ENCODE data around the gene NRG3.

NRG3 gene

GRCh38 chr10:81885491-81885890 lies 10.5 kb downstream of the NRG3 start:
- no peak for TF ChIP-seq CTCF (IDR thresholded peaks at IDR 0.05; ENCODE audit: unreplicated experiment in 3 of 3)
- Mint-ChIP-seq H3K27ac (no peak overlapping the region), H3K27me3 (ENCODE audit: low read depth) (no peaks in the 10 kb centered on the region), H3K4me3 (no peak overlapping the region), H3K36me3 (ENCODE audit: low read depth) (no peaks in the 10 kb centered on the region), H3K4me1 (no peaks in the 10 kb centered on the region), H3K9me3 (no peaks in the 10 kb centered on the region)

- Mint-ChIP-seq H3K27ac (no peak overlapping the region), H3K27me3 (ENCODE audit: low read depth) (no peaks in the 10 kb centered on the region), H3K9me3 (no peaks in the 10 kb centered on the region), H3K4me3 (no peak overlapping the region), H3K36me3 (ENCODE audit: low read depth) (no peaks in the 10 kb centered on the region), H3K4me1 (no peaks in the 10 kb centered on the region)
- no peak for TF ChIP-seq CTCF (IDR thresholded peaks at IDR 0.05; ENCODE audit: unreplicated experiment in 3 of 3)
These were observed 11.9 kb downstream of the NRG3 start for GRCh38 chr10:81886939-81887338.

GRCh38 chr10:81889181-81889769 lies 14.3 kb downstream of the NRG3 start:
- no peaks in the 10 kb centered on the region for H3K27me3 Mint-ChIP-seq (ENCODE audit: low read depth)
- H3K4me1 Mint-ChIP-seq = no peaks in the 10 kb centered on the region
- no peak overlapping the region for H3K27ac Mint-ChIP-seq
- H3K9me3 Mint-ChIP-seq = no peaks in the 10 kb centered on the region
- H3K4me3 Mint-ChIP-seq = no peak overlapping the region
- H3K36me3 Mint-ChIP-seq (ENCODE audit: low read depth) = no peaks in the 10 kb centered on the region
- TF ChIP-seq CTCF (IDR thresholded peaks at IDR 0.05; ENCODE audit: unreplicated experiment in 3 of 3) = no peak

- Mint-ChIP-seq H3K9me3 (no peaks in the 10 kb centered on the region), H3K27me3 (ENCODE audit: low read depth) (no peaks in the 10 kb centered on the region), H3K4me1 (no peaks in the 10 kb centered on the region), H3K27ac (no peak overlapping the region), H3K4me3 (no peak overlapping the region), H3K36me3 (ENCODE audit: low read depth) (no peaks in the 10 kb centered on the region)
- no peak for TF ChIP-seq CTCF (IDR thresholded peaks at IDR 0.05; ENCODE audit: unreplicated experiment in 3 of 3)
These were observed 19.6 kb downstream of the NRG3 start for GRCh38 chr10:81894616-81895015.

GRCh38 chr10:81898518-81898917 lies 23.5 kb downstream of the NRG3 start:
- Mint-ChIP-seq H3K4me1 (no peaks in the 10 kb centered on the region), H3K27ac (peak overlapping the region in 1 of 3 experiments; percentile 40), H3K9me3 (no peaks in the 10 kb centered on the region), H3K36me3 (ENCODE audit: low read depth) (no peaks in the 10 kb centered on the region), H3K4me3 (no peak overlapping the region), H3K27me3 (ENCODE audit: low read depth) (no peaks in the 10 kb centered on the region)
- TF ChIP-seq CTCF (IDR thresholded peaks at IDR 0.05; ENCODE audit: unreplicated experiment in 3 of 3) = no peak

- no peak for TF ChIP-seq CTCF (IDR thresholded peaks at IDR 0.05; ENCODE audit: unreplicated experiment in 3 of 3)
- no peaks in the 10 kb centered on the region for H3K9me3 Mint-ChIP-seq
- H3K4me3 Mint-ChIP-seq = no peak overlapping the region
- H3K27ac Mint-ChIP-seq = no peak overlapping the region
- no peaks in the 10 kb centered on the region for H3K27me3 Mint-ChIP-seq (ENCODE audit: low read depth)
- H3K36me3 Mint-ChIP-seq (ENCODE audit: low read depth) = no peaks in the 10 kb centered on the region
- no peaks in the 10 kb centered on the region for H3K4me1 Mint-ChIP-seq
These were observed 26.0 kb downstream of the NRG3 start for GRCh38 chr10:81900989-81901388.
